Liver (tissue), 9 donors: Measurements from ENCODE around the gene SLC22A13. TPM values are rescaled to one million over a fixed set of nuclear protein-coding genes. Genes with fewer than 3 reads are reported as not detected.

Experiments used
- DNase-seq: peaks from one replicate; pipeline ENCODE4 v3.0.0-alpha.2; 2017; ENCODE audit warnings: low spot score
- H3K27ac ChIP-seq, 2 donors: one replicate each; pipeline ENCODE4 v1.7.0; 2013; ENCODE audit warnings: inconsistent platforms in 2 of 2, low read length in 2 of 2, control low read depth in 1 of 2, low read depth in 1 of 2, mild to moderate bottlenecking in 1 of 2
- H3K27me3 ChIP-seq, 4 donors: one replicate each; pipeline versions ENCODE4 v1.6.1 to v1.7.0; 2013; ENCODE audit warnings: low read length in 3 of 4, inconsistent platforms in 1 of 4, mild to moderate bottlenecking in 1 of 4, moderate library complexity in 1 of 4; ENCODE audit not compliant: control insufficient read depth in 4 of 4, insufficient read depth in 4 of 4
- H3K36me3 ChIP-seq, 4 donors: one replicate each; pipeline versions ENCODE4 v1.6.1 to v1.7.0; 2013; ENCODE audit warnings: low read length in 3 of 4, mild to moderate bottlenecking in 3 of 4, low read depth in 1 of 4, moderate library complexity in 1 of 4; ENCODE audit not compliant: control insufficient read depth in 4 of 4, insufficient read depth in 3 of 4
- H3K4me1 ChIP-seq, 4 donors: one replicate each; pipeline versions ENCODE4 v1.6.1 to v1.7.0; 2013; ENCODE audit warnings: low read length in 3 of 4, mild to moderate bottlenecking in 3 of 4, moderate library complexity in 1 of 4; ENCODE audit not compliant: control insufficient read depth in 4 of 4, insufficient read depth in 4 of 4
- H3K4me3 ChIP-seq, 3 donors: one replicate each; pipeline versions ENCODE4 v1.6.1 to v1.7.0; 2013; ENCODE audit warnings: low read length in 3 of 3, control low read depth in 1 of 3, low read depth in 1 of 3, mild to moderate bottlenecking in 1 of 3
- H3K9ac ChIP-seq, 2 donors: one replicate each; pipeline ENCODE4 v1.7.0; 2013; ENCODE audit warnings: low read length in 2 of 2, mild to moderate bottlenecking in 2 of 2, moderate library complexity in 2 of 2, control low read depth in 1 of 2, low read depth in 1 of 2
- H3K9me3 ChIP-seq, 4 donors: one replicate each; pipeline versions ENCODE4 v1.6.1 to v1.7.0; 2013; ENCODE audit warnings: low read length in 3 of 4; ENCODE audit not compliant: control insufficient read depth in 4 of 4
- CTCF ChIP-seq: fragments of 150-350 bp; IDR thresholded peaks from 2 replicates; pipeline ENCODE4 v1.5.1; 2017; ENCODE audit warnings: improper control_type of control experiment, low read depth, low read length; ENCODE audit not compliant: missing input control
- EGR1 ChIP-seq, 2 donors: IDR thresholded peaks; 2 replicates each; pipeline ENCODE4 v1.6.1; 2016 to 2018; ENCODE audit warnings: antibody characterized with exemption in 2 of 2, low read depth in 2 of 2
- FOXA1 ChIP-seq: IDR thresholded peaks from 2 replicates; pipeline ENCODE4 v1.6.1; 2016; ENCODE audit warnings: antibody characterized with exemption
- FOXA2 ChIP-seq: IDR thresholded peaks from 2 replicates; pipeline ENCODE4 v1.6.1; 2016; ENCODE audit warnings: antibody characterized with exemption
- GABPA ChIP-seq, 2 donors: IDR thresholded peaks in 1 of 2; conservative IDR thresholded peaks in 1 of 2; 2 replicates each; pipeline ENCODE4 v1.6.1; 2016; ENCODE audit warnings: antibody characterized with exemption in 2 of 2, mild to moderate bottlenecking in 1 of 2, moderate library complexity in 1 of 2
- HNF4A ChIP-seq, 2 donors: conservative IDR thresholded peaks; 2 replicates each; pipeline ENCODE4 v1.6.1; 2016; ENCODE audit warnings: antibody characterized with exemption in 2 of 2, mild to moderate bottlenecking in 2 of 2
- HNF4G ChIP-seq: IDR thresholded peaks from 2 replicates; pipeline ENCODE4 v1.6.1; 2016; ENCODE audit warnings: antibody characterized with exemption
- JUND ChIP-seq, 2 donors: IDR thresholded peaks; 2 replicates each; pipeline ENCODE4 v1.6.1; 2016; ENCODE audit warnings: antibody characterized with exemption in 2 of 2
- NR2F2 ChIP-seq: IDR thresholded peaks from 2 replicates; pipeline ENCODE4 v1.6.1; 2016; ENCODE audit warnings: antibody characterized with exemption
- RAD21 ChIP-seq, 2 donors: IDR thresholded peaks; 2 replicates each; pipeline ENCODE4 v1.6.1; 2016; ENCODE audit warnings: antibody characterized with exemption in 2 of 2, mild to moderate bottlenecking in 2 of 2
- REST ChIP-seq: IDR thresholded peaks from 2 replicates; pipeline ENCODE4 v1.6.1; 2016; ENCODE audit warnings: antibody characterized with exemption, mild to moderate bottlenecking
- RXRA ChIP-seq, 2 donors: IDR thresholded peaks; 2 replicates each; pipeline ENCODE4 v1.6.1; 2017 to 2018; ENCODE audit warnings: antibody characterized with exemption in 2 of 2, mild to moderate bottlenecking in 1 of 2
- SP1 ChIP-seq: IDR thresholded peaks from 2 replicates; pipeline ENCODE4 v1.6.1; 2018; ENCODE audit warnings: antibody characterized with exemption, mild to moderate bottlenecking
- TAF1 ChIP-seq: conservative IDR thresholded peaks from 2 replicates; pipeline ENCODE4 v1.6.1; 2016; ENCODE audit warnings: antibody characterized with exemption, mild to moderate bottlenecking
- YY1 ChIP-seq: IDR thresholded peaks from 2 replicates; pipeline ENCODE4 v1.6.1; 2016; ENCODE audit warnings: antibody characterized with exemption, mild to moderate bottlenecking
- WGBS: extraction: QIAGEN DNeasy Blood & Tissue Kit; methylation state at CpG from one replicate; pipeline ENCODE4 v1.1.7; 2013; 5-methylcytosine and 5-hydroxymethylcytosine counted together
- polyA plus RNA-seq, 2 donors: library from polyadenylated mRNA; stranded (reverse) in 1 of 2; unstranded in 1 of 2; fragments of 200-250 nt in 1 of 2; fragments of >200 nt in 1 of 2; fragmentation: Nextera tagmentation in 1 of 2; extraction: Ambion mirVana in 1 of 2; gene quantifications; one replicate each; pipeline versions ENCODE4 v1.2.1 to v1.2.3, GENCODE V29; 2013 to 2015
- total RNA-seq, 2 donors: library from RNA; depleted of rRNA; stranded (reverse); fragments of >200 nt; gene quantifications; one replicate each; pipeline ENCODE4 v1.2.3, GENCODE V29; 2014
- TF ChIP-seq, protein P1 (sequence below): IDR thresholded peaks from 2 replicates; pipeline ENCODE4 v1.6.1; 2016; ENCODE audit warnings: antibody characterized with exemption
- TF ChIP-seq, protein P2 (sequence below): IDR thresholded peaks from 2 replicates; pipeline ENCODE4 v1.6.1; 2016; ENCODE audit warnings: antibody characterized with exemption
- donor health status: healthy.
- donor health status: healthy.
- donor health status: healthy.
- donor health status: healthy.
- donor health status: healthy.

The SLC22A13 gene
- total and polyA plus RNA-seq, 4 donors, result 0.10 to 0.42 (median 0.14) TPM; not detected in 1

DNA sequence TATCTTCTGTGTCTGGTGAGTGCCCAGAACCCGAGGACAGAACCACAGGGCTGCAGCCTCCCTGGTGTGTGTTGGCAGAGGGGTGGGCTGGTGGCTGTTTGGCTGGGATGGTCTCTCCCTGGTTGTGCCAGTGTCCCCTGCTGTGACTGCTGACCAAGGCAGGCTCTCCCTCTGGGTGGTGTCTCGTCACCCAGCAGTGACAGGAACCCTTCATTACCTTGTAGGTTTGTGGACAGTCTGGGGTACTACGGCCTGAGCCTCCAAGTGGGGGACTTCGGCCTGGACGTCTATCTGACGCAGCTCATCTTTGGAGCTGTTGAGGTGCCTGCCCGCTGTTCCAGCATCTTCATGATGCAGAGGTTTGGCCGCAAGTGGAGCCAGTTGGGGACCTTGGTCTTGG lies 10.0 kb downstream of the SLC22A13 start (continued):
- TF ChIP-seq, protein P1, sequence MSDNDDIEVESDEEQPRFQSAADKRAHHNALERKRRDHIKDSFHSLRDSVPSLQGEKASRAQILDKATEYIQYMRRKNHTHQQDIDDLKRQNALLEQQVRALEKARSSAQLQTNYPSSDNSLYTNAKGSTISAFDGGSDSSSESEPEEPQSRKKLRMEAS, result no peak
- TF ChIP-seq HNF4A (conservative IDR thresholded peaks at IDR 0.05), result no peak

- 95% methylated on average over 13 of the region's 13 CpGs for WGBS
- H3K9ac ChIP-seq, result no peak overlapping the region
- DNase-seq, result no peak
- H3K27ac ChIP-seq, result no peak overlapping the region
- TF ChIP-seq YY1, result no peak
- TF ChIP-seq EGR1 (IDR thresholded peaks at IDR 0.05; ENCODE audit: low read depth in 2 of 2), result no peak
- TF ChIP-seq HNF4G, result no peak
- TF ChIP-seq, protein P1, result no peak
- TF ChIP-seq, protein P2, sequence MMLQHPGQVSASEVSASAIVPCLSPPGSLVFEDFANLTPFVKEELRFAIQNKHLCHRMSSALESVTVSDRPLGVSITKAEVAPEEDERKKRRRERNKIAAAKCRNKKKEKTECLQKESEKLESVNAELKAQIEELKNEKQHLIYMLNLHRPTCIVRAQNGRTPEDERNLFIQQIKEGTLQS, result no peak
- TF ChIP-seq RAD21 (IDR thresholded peaks at IDR 0.05), result no peak
- no peak for TF ChIP-seq GABPA (IDR thresholded peaks at IDR 0.05 in 1 of 2, conservative IDR thresholded peaks at IDR 0.05 in 1 of 2)
- no peak for TF ChIP-seq RXRA (IDR thresholded peaks at IDR 0.05)
- no peak for TF ChIP-seq TAF1
- no peak for TF ChIP-seq CTCF
- TF ChIP-seq NR2F2, result no peak
- TF ChIP-seq FOXA1, result no peak
- TF ChIP-seq SP1, result no peak
- TF ChIP-seq JUND (IDR thresholded peaks at IDR 0.05), result no peak
- no peak for TF ChIP-seq HNF4A (conservative IDR thresholded peaks at IDR 0.05)
- TF ChIP-seq FOXA2, result no peak
- TF ChIP-seq REST, result no peak
- H3K4me3 ChIP-seq, result no peak overlapping the region
- H3K27me3 ChIP-seq, result no peaks in the 10 kb centered on the region
- peaks cover 0 to 2% (median 0%) of the 10 kb centered on the region in 4 donors for H3K36me3 ChIP-seq
- H3K4me1 ChIP-seq, result no peaks in the 10 kb centered on the region
- no peaks in the 10 kb centered on the region for H3K9me3 ChIP-seq
Observed at GRCh38 chr3:38276081-38276916, 10.7 kb downstream of the SLC22A13 start.
